IMR-90 (cell line): ENCODE results near the gene RSBN1L. TPM values are rescaled to one million over a fixed set of nuclear protein-coding genes. Genes with fewer than 3 reads are reported as not detected.

ENCODE experiments used
- ATAC-seq: fragments of 200-7000 bp; cut with Tn5 transposase; 2 replicates; pipeline ENCODE4 v1.9.1; 2020; ENCODE audit warnings: low read depth, mild to moderate bottlenecking, moderate library complexity
- BruUV-seq: library from RNA; stranded (reverse); fragments of 400-500 nt; replicated peaks from 2 replicates; lab custom pipeline; 2021; lab: Mats Ljungman, UMichigan
- CTCF ChIA-PET: fragments of 300-600 bp; formaldehyde crosslinking; extraction: SDS; loops from one replicate; lab custom pipeline; 2021; ENCODE audit warnings: antibody characterized with exemption; lab: Yijun Ruan, JAX
- POLR2A ChIA-PET: fragments of 300-600 bp; sonication (Branson Sonifier 250); formaldehyde crosslinking; loops from one replicate; lab custom pipeline; 2022; ENCODE audit warnings: antibody characterized with exemption; ENCODE audit not compliant: unreplicated experiment; lab: Charles Lee
- DNase-seq: peaks from one replicate; pipeline ENCODE4 v3.0.0; 2013
- H2AFZ ChIP-seq: replicated peaks from 2 replicates; pipeline ENCODE3; 2013; ENCODE audit warnings: low read length, mild to moderate bottlenecking; ENCODE audit not compliant: poor library complexity
- H2AK5ac ChIP-seq: 2 replicates; pipeline ENCODE4 v1.6.1; 2013; ENCODE audit warnings: low read depth, low read length, inconsistent platforms
- H2AK9ac ChIP-seq: replicated peaks from 2 replicates; pipeline ENCODE3; 2013; ENCODE audit warnings: mild to moderate bottlenecking, low read depth, low read length, moderate library complexity; ENCODE audit not compliant: poor library complexity
- H2BK120ac ChIP-seq: 2 replicates; pipeline ENCODE4 v1.6.1; 2013; ENCODE audit warnings: low read depth, low read length, inconsistent platforms
- H2BK15ac ChIP-seq: 3 replicates; pipeline ENCODE4 v1.6.1; 2013; ENCODE audit warnings: low read depth, low read length, inconsistent platforms
- H2BK20ac ChIP-seq: 2 replicates; pipeline ENCODE4 v1.6.1; 2013; ENCODE audit warnings: low read depth, mild to moderate bottlenecking, inconsistent platforms, low read length, moderate library complexity
- H2BK5ac ChIP-seq: 2 replicates; pipeline ENCODE4 v1.6.1; 2013; ENCODE audit warnings: mild to moderate bottlenecking, low read depth, low read length, inconsistent platforms; ENCODE audit not compliant: poor library complexity, severe bottlenecking
- H3K14ac ChIP-seq: replicated peaks from 2 replicates; pipeline ENCODE4 v1.6.1; 2013; ENCODE audit warnings: low read depth, low read length, inconsistent platforms
- H3K18ac ChIP-seq: 2 replicates; pipeline ENCODE4 v1.6.1; 2013; ENCODE audit warnings: low read depth, low read length, control low read depth
- H3K23ac ChIP-seq: 2 replicates; pipeline ENCODE4 v1.6.1; 2013; ENCODE audit warnings: low read depth, low read length, inconsistent platforms
- H3K27ac ChIP-seq: 2 replicates; pipeline ENCODE4 v1.5.1; 2013; ENCODE audit warnings: mild to moderate bottlenecking, control low read depth, low read length; ENCODE audit not compliant: insufficient read depth
- H3K27me3 ChIP-seq: 2 replicates; pipeline ENCODE4 v1.6.1; 2013; ENCODE audit warnings: low read length; ENCODE audit not compliant: control insufficient read depth, insufficient read depth
- H3K36me3 ChIP-seq: 2 replicates; pipeline ENCODE4 v1.6.1; 2013; ENCODE audit warnings: low read length, mixed read lengths; ENCODE audit not compliant: control insufficient read depth, insufficient read depth
- H3K4ac ChIP-seq: 2 replicates; pipeline ENCODE4 v1.6.1; 2013; ENCODE audit warnings: low read depth, low read length, inconsistent platforms
- H3K4me1 ChIP-seq: 2 replicates; pipeline ENCODE4 v1.6.1; 2013; ENCODE audit warnings: low read length, mixed read lengths; ENCODE audit not compliant: control insufficient read depth, insufficient read depth
- H3K4me2 ChIP-seq: 2 replicates; pipeline ENCODE4 v1.6.1; 2013; ENCODE audit warnings: low read depth, mild to moderate bottlenecking, control low read depth, low read length, moderate library complexity
- H3K4me3 ChIP-seq: 2 replicates; pipeline ENCODE4 v1.5.1; 2013; ENCODE audit warnings: low read depth, mild to moderate bottlenecking, control low read depth, low read length, moderate library complexity; ENCODE audit not compliant: insufficient read depth
- H3K56ac ChIP-seq: 2 replicates; pipeline ENCODE4 v1.6.1; 2013; ENCODE audit warnings: low read length, inconsistent platforms; ENCODE audit not compliant: insufficient read depth; ENCODE audit errors: extremely low read depth
- H3K79me1 ChIP-seq, 2 experiments: 2 replicates each; pipeline ENCODE4 v1.6.1; 2013; ENCODE audit warnings: low read length in 2 of 2, inconsistent platforms in 1 of 2, low read depth in 1 of 2
- H3K9ac ChIP-seq: 2 replicates; pipeline ENCODE4 v1.6.1; 2013; ENCODE audit warnings: low read depth, low read length, control low read depth
- H3K9me1 ChIP-seq: 2 replicates; pipeline ENCODE4 v1.6.1; 2013; ENCODE audit warnings: low read length, inconsistent platforms; ENCODE audit not compliant: insufficient read depth
- H3K9me3 ChIP-seq: 2 replicates; pipeline ENCODE4 v1.6.1; 2013; ENCODE audit warnings: low read length; ENCODE audit not compliant: control insufficient read depth, insufficient read depth
- H4K20me1 ChIP-seq: 2 replicates; pipeline ENCODE4 v1.6.1; 2013; ENCODE audit warnings: low read length, inconsistent platforms; ENCODE audit not compliant: insufficient read depth
- H4K5ac ChIP-seq: 2 replicates; pipeline ENCODE4 v1.6.1; 2013; ENCODE audit warnings: mild to moderate bottlenecking, low read depth, low read length, control low read depth
- H4K8ac ChIP-seq, 2 experiments: 2 replicates each; pipeline ENCODE4 v1.6.1; 2013; ENCODE audit warnings: low read depth in 2 of 2, low read length in 2 of 2, control low read depth in 1 of 2, inconsistent platforms in 1 of 2
- H4K91ac ChIP-seq: 2 replicates; pipeline ENCODE4 v1.6.1; 2013; ENCODE audit warnings: low read depth, low read length, inconsistent platforms; ENCODE audit not compliant: insufficient read depth
- CEBPB ChIP-seq: IDR thresholded peaks from 2 replicates; pipeline ENCODE4 v1.6.1; 2012; ENCODE audit warnings: low read depth, low read length, improper control_type of control experiment
- ELK1 ChIP-seq: fragments of 150-350 bp; IDR thresholded peaks from 2 replicates; pipeline ENCODE4 v1.6.1; 2016; ENCODE audit warnings: low read depth, mild to moderate bottlenecking, low read length, moderate library complexity, borderline replicate concordance
- FOS ChIP-seq: fragments of 150-350 bp; IDR thresholded peaks from 2 replicates; pipeline ENCODE4 v1.6.1; 2016; ENCODE audit warnings: low read depth, low read length
- POLR2A ChIP-seq: IDR thresholded peaks from 2 replicates; pipeline ENCODE4 v1.6.1; 2012; ENCODE audit warnings: mild to moderate bottlenecking, low read depth, low read length
- RAD21 ChIP-seq: IDR thresholded peaks from 2 replicates; pipeline ENCODE4 v1.6.1; 2012; ENCODE audit warnings: low read length, improper control_type of control experiment
- RCOR1 ChIP-seq: IDR thresholded peaks from 2 replicates; pipeline ENCODE4 v1.6.1; 2012; ENCODE audit warnings: mild to moderate bottlenecking, low read length, improper control_type of control experiment; ENCODE audit not compliant: insufficient replicate concordance
- SMC3 ChIP-seq: fragments of 150-350 bp; IDR thresholded peaks from 2 replicates; pipeline ENCODE4 v1.6.1; 2016; ENCODE audit warnings: low read depth, mild to moderate bottlenecking, antibody characterized with exemption, low read length, moderate library complexity
- USF2 ChIP-seq: fragments of 150-350 bp; IDR thresholded peaks from 2 replicates; pipeline ENCODE4 v1.6.1; 2017; ENCODE audit warnings: mild to moderate bottlenecking, antibody characterized with exemption, low read length, low read depth
- WGBS, 2 experiments: methylation state at CpG; one replicate each; pipeline versions ENCODE4 v1.1.5 to v1.1.7; 2013; ENCODE audit warnings: missing lambda C conversion rate in 2 of 2; ENCODE audit not compliant: insufficient read length in 1 of 2; ENCODE audit errors: extremely low coverage in 2 of 2; 5-methylcytosine and 5-hydroxymethylcytosine counted together
- dilution Hi-C: fragments of 300-500 bp; cut with HindIII; formaldehyde crosslinking; loops from one replicate; pipeline ENCODE4 v1.14.3; 2018; ENCODE audit warnings: low sequenced_read_pairs; ENCODE audit not compliant: unreplicated experiment
- in situ Hi-C: fragments of 300-500 bp; cut with MboI; formaldehyde crosslinking; loops from 3 replicates; pipeline ENCODE4 v1.14.3; 2019; ENCODE audit warnings: low sequenced_read_pairs, inconsistent platforms, mixed read lengths
- intact Hi-C: fragments of 100-400 bp; cut with micrococcal nuclease; formaldehyde crosslinking; loops from 2 replicates; pipeline ENCODE4 v1.10.0; 2022
- polyA plus RNA-seq, 3 experiments: library from polyadenylated mRNA; depleted of rRNA; stranded (reverse); fragments of >200 nt; gene quantifications; 2 replicates each; pipeline ENCODE4 v1.2.3, GENCODE V29; 2012; ENCODE audit warnings: low replicate concordance in 1 of 3
- total RNA-seq: library from RNA; depleted of rRNA; stranded (reverse); fragments of >200 nt; gene quantifications from 2 replicates; pipeline ENCODE4 v1.2.3, GENCODE V29; 2012

RSBN1L gene
- total and polyA plus RNA-seq, 2 of the 4 experiments (the other 2 are of a cell fraction), result 7.8 to 14.7 TPM

DNA sequence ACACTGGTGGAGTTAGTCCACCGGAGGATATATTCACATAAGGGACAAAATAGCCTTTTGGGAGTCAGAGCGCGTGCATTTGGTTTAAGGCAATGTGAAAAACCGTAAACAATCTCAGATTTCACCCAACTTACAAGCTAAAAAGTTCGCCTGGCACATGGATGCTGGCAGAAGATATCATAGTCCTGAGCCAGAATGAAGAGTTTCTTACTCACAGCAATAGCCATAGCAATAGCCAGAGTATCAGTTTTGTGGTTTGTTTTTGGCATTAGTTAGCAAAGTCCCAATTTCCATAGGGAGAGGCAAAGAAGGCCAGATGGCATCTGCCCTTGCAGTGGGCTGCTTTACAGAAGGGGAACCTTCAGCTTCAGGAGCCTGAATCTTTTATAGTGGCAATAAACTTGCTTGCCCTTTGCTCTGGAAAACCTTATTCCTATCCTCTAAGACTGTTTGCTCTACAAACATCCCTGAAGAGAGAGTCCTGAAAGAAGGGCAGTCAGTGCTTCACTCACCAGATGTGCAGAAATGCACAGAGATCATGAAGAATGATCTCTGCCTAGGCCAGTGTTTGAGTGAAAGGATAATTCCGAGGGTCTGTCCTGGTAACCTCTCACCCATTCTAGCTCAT, 28.7 kb upstream of the RSBN1L start:
- H4K20me1 ChIP-seq, result no peaks in the 10 kb centered on the region
- TF ChIP-seq RCOR1, result no peak
- TF ChIP-seq RAD21, result no peak
- TF ChIP-seq CEBPB, result no peak
- no peak for TF ChIP-seq USF2
- TF ChIP-seq ELK1, result no peak
- TF ChIP-seq POLR2A, result no peak
- TF ChIP-seq SMC3, result no peak
- no peak for TF ChIP-seq FOS
- H4K91ac ChIP-seq, result no peak overlapping the region
- no peak overlapping the region for H3K56ac ChIP-seq
- no TSS peak for BruUV-seq
- H2BK20ac ChIP-seq, result no peak overlapping the region
- H3K9me1 ChIP-seq, result peaks cover 2% of the 10 kb centered on the region
- H3K9ac ChIP-seq, result no peak overlapping the region
- H3K79me1 ChIP-seq, result peaks cover 2 to 23% of the 10 kb centered on the region in 2 experiments; a peak in 3 of 4 replicates
- no peak overlapping the region for H2BK5ac ChIP-seq
- H3K18ac ChIP-seq, result no peak overlapping the region
- DNase-seq, result peak; percentile 28
- H3K27me3 ChIP-seq, result no peaks in the 10 kb centered on the region
- 80% methylated on average over 1 of the region's 6 CpGs; no CpG with 5 or more reads in 1 of the 2 experiments for WGBS, 2 experiments
- POLR2A ChIA-PET, result no interaction called here
- H3K36me3 ChIP-seq, result peaks cover 4% of the 10 kb centered on the region; the same call in 1 of the 2 replicates
- no peak overlapping the region for H4K8ac ChIP-seq
- no peak overlapping the region for H2BK15ac ChIP-seq
- no peak overlapping the region for H3K4me3 ChIP-seq
- in situ Hi-C loops, result loop anchor here (25.0 kb wide), 1 partner anchor 270 kb away; no protein-coding TSS in a partner anchor
- H3K4ac ChIP-seq, result no peak overlapping the region
- no peak overlapping the region for H3K4me2 ChIP-seq
- no peak overlapping the region for H2AK5ac ChIP-seq
- no peak overlapping the region for H4K5ac ChIP-seq
- no peak overlapping the region for H3K14ac ChIP-seq
- dilution Hi-C loops, result no loop called here
- H2AFZ ChIP-seq, result no peak overlapping the region
- H3K23ac ChIP-seq, result no peak overlapping the region
- no peak for ATAC-seq
- no peaks in the 10 kb centered on the region for H3K9me3 ChIP-seq
- intact Hi-C loops, result no loop called here
- no peak overlapping the region for H2AK9ac ChIP-seq
- H3K27ac ChIP-seq, result no peak overlapping the region
- no peak overlapping the region for H2BK120ac ChIP-seq
- CTCF ChIA-PET, result interaction anchor here (0.8 kb wide), 1 partner anchor 9 kb away, joined by 3 read pairs; no protein-coding TSS in a partner anchor
- peaks cover 10% of the 10 kb centered on the region for H3K4me1 ChIP-seq
